HUDEP-2 (cell line): ENCODE results near the gene CASP10.
A peak's percentile ranks its signal among the peaks of the same experiment; 100 is the strongest.
"Not testable (repeated sequence)": the region's sequence is repeated elsewhere in the genome, so short reads cannot be mapped to it uniquely, and the experiment has no call there.

ENCODE experiments used
- DNase-seq, 76 experiments: peaks; one replicate each; lab custom pipeline; 2025; ENCODE audit not compliant: unreplicated experiment in 76 of 76; lab: John Stamatoyannopoulos, UW

CASP10 gene, protein sequence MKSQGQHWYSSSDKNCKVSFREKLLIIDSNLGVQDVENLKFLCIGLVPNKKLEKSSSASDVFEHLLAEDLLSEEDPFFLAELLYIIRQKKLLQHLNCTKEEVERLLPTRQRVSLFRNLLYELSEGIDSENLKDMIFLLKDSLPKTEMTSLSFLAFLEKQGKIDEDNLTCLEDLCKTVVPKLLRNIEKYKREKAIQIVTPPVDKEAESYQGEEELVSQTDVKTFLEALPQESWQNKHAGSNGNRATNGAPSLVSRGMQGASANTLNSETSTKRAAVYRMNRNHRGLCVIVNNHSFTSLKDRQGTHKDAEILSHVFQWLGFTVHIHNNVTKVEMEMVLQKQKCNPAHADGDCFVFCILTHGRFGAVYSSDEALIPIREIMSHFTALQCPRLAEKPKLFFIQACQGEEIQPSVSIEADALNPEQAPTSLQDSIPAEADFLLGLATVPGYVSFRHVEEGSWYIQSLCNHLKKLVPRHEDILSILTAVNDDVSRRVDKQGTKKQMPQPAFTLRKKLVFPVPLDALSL

DNA sequence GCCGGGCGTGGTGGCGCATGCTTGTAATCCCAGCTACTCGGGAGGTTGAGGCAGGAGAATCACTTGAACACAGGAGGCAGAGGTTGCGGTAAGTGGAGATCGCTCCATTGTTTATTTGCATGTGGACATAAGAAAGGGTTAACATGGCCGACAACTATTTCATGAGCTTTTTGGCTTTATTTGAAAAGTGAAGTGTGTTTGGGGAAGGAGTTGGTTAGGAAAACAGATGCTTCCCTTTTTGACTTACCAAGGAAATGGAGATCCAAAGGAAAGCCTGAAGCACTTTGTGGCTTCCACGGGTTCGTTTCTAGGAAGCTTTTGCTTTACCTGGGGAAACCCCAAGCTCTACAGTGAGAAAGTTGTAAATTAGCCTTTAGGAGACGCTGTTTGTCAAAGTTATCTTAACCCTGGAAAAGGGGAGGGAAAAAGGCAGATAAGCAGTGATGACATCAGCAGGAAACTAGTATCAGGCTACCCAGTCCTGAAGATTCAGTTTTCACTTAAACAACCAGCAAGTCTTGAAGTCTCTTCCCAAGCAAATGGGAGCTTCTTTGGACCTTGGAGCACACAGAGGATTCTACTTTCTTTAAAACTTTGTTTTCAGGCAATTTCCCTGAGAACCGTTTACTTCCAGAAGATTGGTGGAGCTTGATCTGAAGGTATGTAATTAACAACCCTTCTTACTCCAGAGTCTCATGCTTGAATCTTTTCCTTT, at the start of gene CASP10:
Gene CASP10 (plus strand): TSS at position 492 of the 715 bp plus-strand sequence. CDS start 2,637 bp downstream, outside the sequence.
- peak in 50 of 76 experiments; percentile 3 to 87 (median 65) for DNase-seq

DNA sequence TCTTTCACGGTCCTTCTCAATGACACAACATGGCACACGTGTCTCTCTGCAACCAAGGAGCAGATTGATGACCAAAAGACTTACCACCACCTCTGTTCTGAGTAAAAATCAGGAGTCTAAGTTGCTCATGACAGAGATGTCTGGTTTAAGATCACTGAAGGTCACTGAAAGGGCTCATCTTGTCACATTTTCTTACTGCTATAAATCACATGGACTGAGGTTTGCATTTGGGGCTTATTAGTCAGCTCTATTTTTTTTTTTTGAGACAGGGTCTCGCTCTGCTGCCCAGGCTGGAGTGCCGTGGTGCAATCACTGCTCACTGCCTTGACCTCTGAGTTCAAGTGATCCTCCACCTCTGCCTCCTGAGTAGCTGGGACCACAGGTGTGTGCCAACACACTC, 47.6 kb upstream of the CASP10 start:
- DNase-seq: no peak

DNA sequence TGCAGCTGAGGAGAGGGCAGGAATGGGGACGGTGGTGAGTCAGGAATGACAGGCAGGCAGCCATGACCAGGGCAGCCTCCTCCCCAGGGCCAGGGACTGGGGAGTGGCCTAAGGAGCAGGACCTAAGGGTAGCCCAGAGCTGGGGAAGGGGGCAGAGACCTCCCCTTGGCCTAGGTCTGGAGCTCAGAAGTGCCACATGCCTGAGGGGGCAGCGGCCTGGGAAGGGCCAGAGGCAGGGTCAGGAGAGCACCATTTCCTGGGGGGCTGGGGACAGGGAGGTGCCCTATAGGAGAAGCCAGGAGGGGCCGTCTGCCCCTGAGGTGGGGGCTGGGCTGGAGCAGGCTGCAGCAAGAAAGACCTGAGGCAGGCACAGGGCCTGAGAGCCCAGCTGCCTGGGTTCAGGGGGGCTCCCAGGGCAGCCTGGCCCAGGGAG, 46.0 kb upstream of the CASP10 start:
- DNase-seq: no peak

DNA sequence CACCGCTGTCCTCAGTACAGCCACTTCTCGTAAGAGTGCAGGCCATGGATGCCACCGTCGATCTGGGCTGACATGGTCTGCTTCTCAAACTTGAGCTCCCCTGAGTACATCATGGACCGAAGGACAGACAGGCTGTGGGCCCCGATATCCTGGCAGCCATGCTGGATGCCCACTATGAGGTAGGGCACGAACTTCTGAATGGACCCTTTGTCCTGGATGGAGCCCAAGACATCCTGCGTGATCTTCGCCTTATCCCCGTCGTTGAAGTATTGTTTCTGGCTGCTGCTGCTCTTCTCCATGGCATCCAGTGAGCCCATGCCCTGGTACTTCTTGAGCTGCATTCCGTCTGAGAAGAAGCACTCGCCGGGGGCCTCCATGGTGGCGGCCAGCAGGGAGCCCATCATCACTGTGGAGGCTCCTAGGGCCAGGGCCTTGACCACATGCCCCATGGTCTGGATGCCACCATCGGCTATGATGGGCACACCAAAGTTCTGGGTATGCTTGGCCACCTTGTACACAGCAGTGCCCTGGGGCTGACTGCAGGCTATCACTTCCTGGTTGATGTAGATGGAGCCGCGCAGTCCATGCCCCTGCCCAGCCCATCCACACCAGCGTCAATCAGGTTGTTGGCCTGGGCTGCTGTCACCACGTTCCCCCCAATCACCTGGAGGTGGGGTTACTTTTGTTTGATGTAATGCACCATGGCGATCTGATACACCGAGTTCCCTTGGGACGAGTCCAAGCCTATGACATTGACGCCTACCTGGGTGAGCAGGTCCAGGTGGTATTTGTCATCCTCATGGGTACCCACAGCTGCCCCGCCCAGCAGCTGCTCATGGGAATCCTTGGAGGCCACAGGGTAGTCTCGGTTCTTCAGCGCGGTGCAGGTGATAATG, 45.2 kb upstream of the CASP10 start:
- DNase-seq: no peak

DNA sequence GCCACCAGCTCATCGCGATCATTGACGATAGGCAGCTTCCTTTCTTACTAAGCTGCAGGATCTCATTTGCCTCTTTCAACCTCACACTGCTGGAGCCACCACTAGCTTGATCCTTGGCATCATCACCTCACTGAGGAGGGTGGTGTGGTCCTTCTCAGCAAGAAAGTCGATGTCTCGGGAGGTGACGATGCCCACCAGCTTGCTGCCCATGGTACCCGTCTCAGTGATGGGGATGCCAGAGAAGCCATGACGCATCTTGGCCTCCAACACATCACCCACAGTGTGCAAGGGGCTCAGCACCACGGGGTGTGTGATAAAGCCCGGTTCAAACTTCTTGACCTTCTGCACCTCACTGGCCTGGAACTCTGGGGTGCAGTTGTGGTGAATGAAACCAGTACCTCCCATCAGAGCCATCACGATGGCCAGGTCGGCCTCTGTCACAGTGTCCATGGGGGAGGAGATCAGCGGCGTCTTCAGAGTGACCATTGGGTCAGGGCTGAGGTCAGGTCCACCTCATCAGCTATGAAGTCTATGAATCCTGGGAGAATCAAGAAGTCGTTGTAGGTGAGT, 44.5 kb upstream of the CASP10 start:
- DNase-seq: no peak

DNA sequence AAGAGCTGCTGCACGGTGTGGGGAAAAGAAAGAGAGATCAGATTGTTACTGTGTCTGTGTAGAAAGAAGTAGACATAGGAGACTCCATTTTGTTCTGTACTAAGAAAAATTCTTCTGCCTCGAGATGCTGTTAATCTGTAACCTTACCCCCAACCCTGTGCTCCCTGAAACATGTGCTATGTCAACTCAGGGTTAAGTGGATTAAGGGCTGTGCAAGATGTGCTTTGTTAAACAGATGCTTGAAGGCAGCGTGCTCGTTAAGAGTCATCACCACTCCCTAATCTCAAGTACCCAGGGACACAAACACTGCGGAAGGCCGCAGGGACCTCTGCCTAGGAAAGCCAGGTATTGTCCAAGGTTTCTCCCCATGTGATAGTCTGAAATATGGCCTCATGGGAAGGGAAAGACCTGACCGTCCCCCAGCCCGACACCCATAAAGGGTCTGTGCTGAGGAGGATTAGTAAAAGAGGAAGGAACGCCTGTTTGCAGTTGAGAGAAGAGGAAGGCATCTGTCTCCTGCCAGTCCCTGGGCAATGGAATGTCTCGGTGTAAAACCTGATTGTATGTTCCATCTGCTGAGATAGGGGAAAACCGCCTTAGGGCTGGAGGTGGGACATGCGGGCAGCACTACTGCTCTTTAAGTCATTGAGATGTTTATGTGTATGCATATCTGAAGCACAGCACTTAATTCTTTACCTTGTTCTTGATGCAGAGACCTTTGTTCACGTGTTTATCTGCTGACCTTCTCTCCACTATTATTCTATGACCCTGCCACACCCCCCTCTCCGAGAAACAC, 43.8 kb upstream of the CASP10 start:
- DNase-seq: not testable (repeated sequence)

DNA sequence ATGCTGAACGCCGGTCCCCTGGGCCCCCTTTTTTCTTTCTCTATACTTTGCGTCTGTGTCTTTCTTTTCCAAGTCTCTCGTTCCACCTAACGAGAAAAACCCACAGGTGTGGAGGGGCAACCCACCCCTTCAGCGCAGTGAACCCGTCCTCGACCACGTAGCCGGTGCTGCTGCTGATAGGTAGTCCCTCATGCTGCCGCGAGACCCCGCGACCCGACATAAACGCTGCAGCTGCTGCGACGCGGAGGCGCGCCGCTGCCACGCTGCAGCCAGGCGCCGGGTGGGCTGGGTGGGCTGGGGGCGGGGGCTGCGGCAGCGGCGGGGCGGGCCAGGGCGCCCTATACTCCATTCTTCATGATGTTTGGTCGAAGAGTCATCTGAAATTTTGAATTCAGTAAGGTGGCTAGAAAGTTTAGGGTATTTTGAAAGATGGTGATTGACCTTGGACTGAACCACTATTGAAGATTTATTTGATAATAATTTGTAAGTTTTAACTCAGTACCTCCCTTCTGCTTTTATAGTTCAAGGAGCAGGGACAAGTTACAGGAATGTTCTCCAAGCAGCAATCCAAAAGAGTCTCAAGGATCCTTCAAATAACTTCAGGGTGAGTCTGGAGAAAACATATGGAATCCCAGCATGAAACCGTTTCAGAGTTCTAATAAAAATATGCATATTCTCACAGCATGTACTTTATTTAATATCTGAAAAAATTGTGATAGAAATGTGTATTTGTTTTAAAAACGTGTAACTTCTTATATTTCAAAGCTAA, 42.9 kb upstream of the CASP10 start:
- DNase-seq: no peak

DNA sequence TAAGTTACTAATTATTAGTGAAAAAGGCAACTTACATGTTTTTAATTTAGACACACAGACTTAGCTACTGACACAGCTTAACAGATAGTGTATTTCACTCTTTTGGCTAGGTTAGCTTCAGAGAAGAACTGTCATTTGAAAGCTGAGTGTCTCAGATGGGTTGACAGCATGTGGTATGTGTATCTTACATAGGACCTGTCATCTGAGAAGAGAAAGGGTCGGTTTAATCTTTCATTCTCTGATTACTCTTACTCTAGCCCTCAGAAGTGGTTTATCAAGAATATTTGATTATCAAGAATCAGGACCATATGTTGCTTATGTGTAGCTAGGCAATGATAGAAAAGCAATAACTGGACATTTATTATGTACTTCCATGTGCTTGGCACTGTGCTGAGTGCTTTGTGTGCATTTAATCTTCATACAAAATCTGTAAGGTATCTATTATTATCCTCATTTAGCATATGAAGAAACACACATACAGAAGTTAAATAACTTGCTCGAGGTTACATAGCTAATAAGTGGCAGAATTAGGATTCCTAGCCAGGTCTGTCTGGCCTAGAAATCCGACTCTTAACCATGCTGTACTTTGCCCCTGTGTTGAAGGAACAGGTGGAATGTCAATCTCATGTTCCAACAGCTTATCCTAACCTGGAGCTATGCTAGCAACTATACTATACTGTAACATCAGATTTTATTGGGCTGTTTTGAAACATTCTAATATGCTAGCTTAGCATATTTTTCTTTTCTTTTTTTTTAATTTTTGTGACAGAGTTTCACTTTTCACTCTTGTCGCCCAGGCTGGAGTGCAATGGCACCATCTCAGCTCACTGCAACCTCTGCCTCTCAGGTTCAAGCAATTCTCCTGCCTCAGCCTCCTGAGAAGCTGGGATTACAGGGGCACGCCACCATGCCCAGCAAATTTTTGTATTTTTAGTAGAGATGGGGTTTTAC, 38.6 kb upstream of the CASP10 start:
- DNase-seq: no peak

DNA sequence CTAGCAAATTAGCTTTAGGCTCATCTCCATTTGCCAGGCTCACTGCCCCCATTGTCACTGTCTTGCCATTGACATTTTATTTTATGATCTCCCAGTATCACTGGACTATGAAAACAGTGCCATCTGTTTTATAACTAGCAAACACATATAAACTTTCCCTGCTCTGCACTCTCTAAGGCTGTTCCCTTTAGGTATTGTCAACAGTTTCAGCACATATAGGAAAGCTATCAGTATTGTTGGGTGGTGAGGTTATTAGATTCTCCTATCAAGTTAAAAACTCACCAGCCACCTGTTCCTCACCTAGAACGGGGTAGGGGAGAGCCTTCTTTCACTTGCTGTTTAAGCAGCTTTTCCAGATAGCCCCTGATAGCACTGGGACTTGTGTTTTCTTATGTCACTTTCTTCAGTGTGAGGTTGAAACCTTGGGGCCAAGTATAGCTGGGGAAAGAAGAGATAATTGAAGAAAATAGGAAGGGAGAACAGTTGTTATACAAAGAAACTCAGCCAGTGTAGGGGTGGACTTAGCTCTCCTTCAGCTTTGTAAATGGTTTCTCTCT, 34.4 kb upstream of the CASP10 start:
- no peak for DNase-seq

DNA sequence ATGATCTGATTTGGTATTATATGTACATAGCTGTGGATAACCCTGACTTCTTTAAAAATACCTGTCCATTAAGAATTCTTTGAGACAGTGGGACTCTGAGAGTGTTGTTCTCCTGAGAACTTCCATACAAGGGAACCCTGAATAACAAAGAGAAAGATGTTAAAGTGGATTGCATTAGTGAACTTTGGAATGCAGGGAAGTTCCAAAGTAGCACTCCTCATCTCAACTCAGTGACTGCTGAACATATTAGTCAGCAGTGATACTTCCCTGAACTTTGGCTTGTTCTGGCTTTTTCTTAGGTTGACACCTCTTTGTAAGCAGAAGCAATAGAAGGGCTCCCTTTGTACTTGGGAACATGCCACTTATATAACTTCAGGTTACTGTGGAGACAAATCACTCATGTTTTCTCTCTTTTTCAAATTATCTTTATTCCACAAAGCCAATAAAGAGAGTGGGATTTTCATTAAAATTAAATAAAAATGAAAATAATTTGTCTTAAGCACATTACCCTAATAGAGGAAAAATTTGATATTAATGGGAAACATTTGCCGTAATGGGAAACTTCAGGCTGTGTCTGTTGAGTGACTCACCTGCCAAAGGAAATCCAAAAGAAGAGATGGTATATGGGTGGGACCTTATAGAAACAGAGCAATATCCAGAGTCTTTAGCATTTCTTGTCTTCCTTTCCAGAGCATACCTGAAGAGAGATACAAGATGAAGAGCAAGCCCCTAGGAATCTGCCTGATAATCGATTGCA, 33.7 kb upstream of the CASP10 start:
- no peak for DNase-seq

DNA sequence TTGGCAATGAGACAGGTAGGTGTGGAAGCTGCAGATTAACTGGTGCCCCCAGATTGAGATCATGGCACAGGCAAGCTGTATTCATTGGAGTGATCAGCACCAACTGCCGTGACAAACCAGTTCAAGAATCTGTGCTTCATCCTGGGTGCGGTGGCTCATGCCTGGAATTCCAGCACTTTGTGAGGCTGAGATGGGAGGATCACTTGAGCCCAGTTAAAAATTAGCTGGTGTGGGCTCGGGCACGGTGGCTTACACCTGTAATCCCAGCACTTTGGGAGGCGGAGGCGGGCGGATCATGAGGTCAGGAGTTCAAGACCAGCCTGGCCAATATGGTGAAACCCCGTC, 33.1 kb upstream of the CASP10 start:
- DNase-seq: not testable (repeated sequence)

DNA sequence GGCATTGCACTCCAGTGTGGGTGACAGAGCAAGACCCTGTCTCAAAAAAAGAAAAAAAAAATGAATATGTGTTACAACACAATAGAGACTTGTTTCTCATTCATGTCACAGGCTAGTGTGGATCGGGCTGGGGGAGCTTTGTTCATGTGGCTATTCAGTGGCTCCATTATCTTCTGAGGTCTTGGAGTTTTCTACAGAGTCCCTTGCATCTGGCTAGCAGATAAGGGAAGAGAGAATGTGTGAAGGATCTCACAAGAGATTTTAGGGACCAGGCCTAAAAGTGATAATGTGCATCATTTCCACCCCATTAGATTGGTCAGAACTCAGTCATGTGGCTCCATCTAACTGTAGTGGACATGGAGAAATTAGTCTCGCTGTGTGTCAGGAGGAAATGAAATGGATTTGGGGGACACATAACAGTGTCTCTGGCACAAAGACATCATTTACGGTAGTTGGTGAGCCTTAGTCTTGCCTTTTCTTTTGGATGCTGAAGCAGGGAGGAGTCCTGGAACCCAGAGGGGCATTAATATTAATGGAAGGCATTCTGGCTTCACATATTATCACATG, 32.4 kb upstream of the CASP10 start:
- peak in 3 of 76 experiments; percentile 14 to 21 (median 19) for DNase-seq

DNA sequence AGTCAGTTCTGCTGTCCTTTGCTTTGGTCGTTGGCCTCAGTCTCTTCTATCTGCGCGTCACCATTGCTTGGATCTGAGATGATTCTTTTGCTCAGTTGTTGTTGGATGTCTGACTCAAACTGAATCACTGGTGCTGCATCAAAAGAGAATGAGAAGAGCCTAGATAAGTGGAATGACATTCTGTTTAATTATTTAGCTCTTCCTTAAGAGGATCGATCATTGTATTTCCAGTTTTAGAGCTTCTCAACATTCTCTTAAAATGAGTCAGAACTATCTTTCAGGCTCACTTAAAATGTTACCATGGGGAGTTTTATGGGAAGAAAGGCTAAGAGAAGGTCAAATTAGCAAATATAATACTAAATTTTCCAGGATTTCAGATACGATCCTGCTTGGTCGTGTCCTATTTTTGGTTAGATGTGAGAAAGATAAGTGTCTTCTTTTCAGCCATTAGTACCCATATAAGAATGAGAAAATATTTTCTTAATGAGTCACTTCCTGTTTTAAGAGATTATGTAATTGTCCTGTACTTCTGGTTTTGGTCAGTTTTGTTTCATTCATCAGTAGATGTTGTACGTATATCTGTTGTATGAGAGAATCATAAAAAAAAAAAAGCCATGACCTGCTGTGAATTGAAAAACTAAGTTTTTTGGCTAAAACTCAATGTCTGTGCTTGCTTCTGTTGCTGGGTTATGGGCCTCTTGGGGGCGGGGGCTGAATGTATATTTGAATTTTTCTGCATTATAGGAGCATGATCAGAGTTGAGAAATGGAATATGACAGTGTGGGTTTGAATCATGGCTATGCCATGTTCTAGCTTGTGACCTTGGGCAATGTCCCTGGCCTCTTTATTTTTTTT, 31.6 kb upstream of the CASP10 start:
- peak in 3 of 76 experiments; percentile 8 to 26 (median 13) for DNase-seq

DNA sequence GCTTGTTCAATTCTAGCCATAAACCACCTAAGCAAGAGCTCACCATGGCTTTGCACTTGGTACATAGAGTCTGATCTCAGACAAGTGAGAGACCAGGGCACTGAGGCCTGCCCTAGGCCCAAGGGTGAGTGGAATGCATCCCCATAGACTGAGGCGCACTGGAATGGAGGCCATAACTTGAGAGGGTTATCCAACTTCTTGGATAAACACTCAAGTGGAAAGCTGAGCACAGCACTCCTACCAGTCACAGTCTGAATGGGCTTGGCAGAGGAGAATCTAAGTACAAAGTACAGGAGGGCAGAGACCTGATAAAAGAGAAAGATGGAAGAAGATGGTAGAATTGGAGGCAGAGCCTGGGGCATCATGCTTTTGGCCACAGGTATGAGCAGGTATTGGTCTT, 30.4 kb upstream of the CASP10 start:
- DNase-seq: no peak

DNA sequence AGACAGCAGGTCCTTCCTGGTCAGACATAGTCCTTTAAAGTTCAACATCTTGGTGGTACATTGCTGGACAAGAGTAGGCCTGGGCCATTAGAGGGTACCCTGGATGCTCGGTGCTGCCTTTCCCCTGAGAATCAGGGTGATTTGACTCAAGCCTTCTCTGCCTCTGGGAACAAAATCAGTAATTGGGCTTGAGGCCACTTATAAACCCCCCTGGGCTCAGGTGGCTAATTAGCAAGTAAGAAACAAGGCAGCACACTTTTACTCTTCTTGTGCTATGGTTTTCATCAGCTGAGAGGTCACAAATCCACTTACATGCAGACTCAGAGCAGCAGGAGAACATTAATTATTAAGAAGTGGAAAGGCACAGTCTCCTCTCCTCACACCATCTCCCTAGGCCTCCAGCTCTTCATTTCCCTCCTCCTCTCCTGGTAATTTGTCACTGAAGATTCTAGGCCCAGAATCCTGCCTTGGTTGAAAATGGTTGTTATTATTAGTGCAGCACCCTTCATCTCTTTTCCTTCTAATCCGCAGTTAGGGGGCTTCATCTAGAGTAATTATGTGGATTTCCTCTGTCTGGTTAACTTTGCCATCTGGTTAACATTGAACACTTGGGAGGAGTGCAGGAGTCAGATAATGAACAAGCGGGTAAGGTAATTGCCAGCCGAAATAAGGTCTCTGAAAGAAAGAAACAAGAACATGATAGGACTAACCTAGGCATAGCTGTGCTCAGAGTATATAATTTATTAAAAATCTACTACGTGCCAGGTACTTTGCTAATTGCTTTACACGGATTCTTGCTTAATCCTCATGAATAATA, 29.7 kb upstream of the CASP10 start:
- DNase-seq: peak in 6 of 76 experiments; percentile 8 to 29 (median 17)
